Endodermal cell (in vitro differentiated cells): ENCODE data around the gene TCL1B. TPM values are rescaled to one million over a fixed set of nuclear protein-coding genes. Genes with fewer than 3 reads are reported as not detected.

ENCODE experiments used
- DNase-seq: peaks from one replicate; pipeline ENCODE4 v3.0.0-alpha.2; 2017
- H3K27ac ChIP-seq: 2 replicates; pipeline ENCODE4 v1.5.1; 2013; ENCODE audit warnings: mild to moderate bottlenecking, low read depth, low read length, moderate library complexity
- H3K27me3 ChIP-seq: 2 replicates; pipeline ENCODE4 v1.6.1; 2013; ENCODE audit warnings: mild to moderate bottlenecking, low read length, moderate library complexity; ENCODE audit not compliant: insufficient read depth, control insufficient read depth, poor library complexity, severe bottlenecking
- H3K36me3 ChIP-seq: 2 replicates; pipeline ENCODE4 v1.7.0; 2013; ENCODE audit warnings: mild to moderate bottlenecking, low read length, moderate library complexity; ENCODE audit not compliant: control insufficient read depth, insufficient read depth
- H3K4me1 ChIP-seq: one replicate; pipeline ENCODE4 v1.7.0; 2013; ENCODE audit warnings: low read length; ENCODE audit not compliant: control insufficient read depth, insufficient read depth
- H3K4me3 ChIP-seq: 2 replicates; pipeline ENCODE4 v1.5.1; 2013; ENCODE audit warnings: mild to moderate bottlenecking, low read length, moderate library complexity
- H3K9ac ChIP-seq: 2 replicates; pipeline ENCODE4 v1.6.1; 2013; ENCODE audit warnings: mild to moderate bottlenecking, low read length, moderate library complexity; ENCODE audit not compliant: poor library complexity, severe bottlenecking; ENCODE audit errors: extremely low read depth
- H3K9me3 ChIP-seq: 2 replicates; pipeline ENCODE4 v1.6.1; 2013; ENCODE audit warnings: mild to moderate bottlenecking, low read length, moderate library complexity; ENCODE audit not compliant: control insufficient read depth
- H3K27ac Mint-ChIP-seq: 2 replicates; pipeline ENCODE4 v1.8.0; 2020; ENCODE audit warnings: mixed read lengths
- H3K27me3 Mint-ChIP-seq: 2 replicates; pipeline ENCODE4 v1.8.0; 2021; ENCODE audit warnings: mild to moderate bottlenecking, mixed read lengths; ENCODE audit not compliant: insufficient read depth
- H3K36me3 Mint-ChIP-seq: 2 replicates; pipeline ENCODE4 v1.8.0; 2020; ENCODE audit warnings: low read depth, mixed read lengths
- H3K4me1 Mint-ChIP-seq: 2 replicates; pipeline ENCODE4 v1.8.0; 2020; ENCODE audit warnings: mixed read lengths
- H3K4me3 Mint-ChIP-seq: 2 replicates; pipeline ENCODE4 v1.8.0; 2020; ENCODE audit warnings: mild to moderate bottlenecking, moderate library complexity, mixed read lengths
- H3K9me3 Mint-ChIP-seq: 2 replicates; pipeline ENCODE4 v1.8.0; 2020; ENCODE audit warnings: mild to moderate bottlenecking, mixed read lengths
- WGBS, 2 experiments: methylation state at CpG; one replicate each; pipeline versions ENCODE4 v1.1.5 to v1.1.7; 2013; ENCODE audit warnings: missing lambda C conversion rate in 2 of 2, mixed read lengths in 1 of 2; ENCODE audit not compliant: insufficient coverage in 1 of 2, insufficient read length in 1 of 2; 5-methylcytosine and 5-hydroxymethylcytosine counted together
- total RNA-seq, 2 donors: library from RNA; stranded (reverse); fragmentation: NEBNext Ultra II Directional in 1 of 2; extraction: Animal tissue kit (Norgen Biotek cat#: 25700) in 1 of 2; gene quantifications; 2 replicates in 1 of 2; 3 replicates in 1 of 2; pipeline ENCODE4 v1.2.1, GENCODE V29; 2021
- TF ChIP-seq, protein P1 (sequence below): fragments of 200-600 bp; sonication (generic); conservative IDR thresholded peaks from 2 replicates; pipeline ENCODE4 v1.5.0; 2021; ENCODE audit warnings: antibody characterized with exemption, mild to moderate bottlenecking

The TCL1B gene
- total RNA-seq, 2 donors from 2014 or later: 0.62 to 0.95 TPM

DNA sequence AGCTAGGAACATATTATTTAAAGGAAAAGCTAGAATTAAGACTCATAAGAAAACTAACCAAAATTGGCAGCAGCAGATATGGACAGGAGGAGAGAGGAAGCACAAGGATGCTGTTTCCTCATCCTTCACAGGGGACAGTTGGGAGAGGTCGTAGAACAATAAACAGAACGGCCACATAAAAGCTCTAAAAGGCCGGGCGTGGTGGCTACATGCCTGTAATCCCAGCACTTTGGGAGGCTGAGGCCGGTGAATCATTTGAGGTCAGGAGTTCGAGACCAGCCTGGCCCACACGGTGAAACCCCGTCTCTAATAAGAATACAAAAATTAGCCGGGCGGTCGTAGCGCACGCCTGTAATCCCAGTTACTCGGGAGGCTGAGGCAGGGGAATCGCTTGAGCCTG lies 10.5 kb downstream of the TCL1B start:
- no peak for DNase-seq
- TF ChIP-seq, protein P1, sequence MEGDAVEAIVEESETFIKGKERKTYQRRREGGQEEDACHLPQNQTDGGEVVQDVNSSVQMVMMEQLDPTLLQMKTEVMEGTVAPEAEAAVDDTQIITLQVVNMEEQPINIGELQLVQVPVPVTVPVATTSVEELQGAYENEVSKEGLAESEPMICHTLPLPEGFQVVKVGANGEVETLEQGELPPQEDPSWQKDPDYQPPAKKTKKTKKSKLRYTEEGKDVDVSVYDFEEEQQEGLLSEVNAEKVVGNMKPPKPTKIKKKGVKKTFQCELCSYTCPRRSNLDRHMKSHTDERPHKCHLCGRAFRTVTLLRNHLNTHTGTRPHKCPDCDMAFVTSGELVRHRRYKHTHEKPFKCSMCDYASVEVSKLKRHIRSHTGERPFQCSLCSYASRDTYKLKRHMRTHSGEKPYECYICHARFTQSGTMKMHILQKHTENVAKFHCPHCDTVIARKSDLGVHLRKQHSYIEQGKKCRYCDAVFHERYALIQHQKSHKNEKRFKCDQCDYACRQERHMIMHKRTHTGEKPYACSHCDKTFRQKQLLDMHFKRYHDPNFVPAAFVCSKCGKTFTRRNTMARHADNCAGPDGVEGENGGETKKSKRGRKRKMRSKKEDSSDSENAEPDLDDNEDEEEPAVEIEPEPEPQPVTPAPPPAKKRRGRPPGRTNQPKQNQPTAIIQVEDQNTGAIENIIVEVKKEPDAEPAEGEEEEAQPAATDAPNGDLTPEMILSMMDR: no peak
- Mint-ChIP-seq H3K4me3 (no peak overlapping the region), H3K9me3 (no peaks in the 10 kb centered on the region), H3K27me3 (peaks cover 75% of the 10 kb centered on the region), H3K4me1 (peaks cover 19% of the 10 kb centered on the region), H3K36me3 (no peaks in the 10 kb centered on the region), H3K27ac (no peak overlapping the region)
- 82 to 84% methylated on average over 15 of the region's 15 CpGs for WGBS, 2 experiments
- Histone ChIP-seq H3K36me3 (no peaks in the 10 kb centered on the region), H3K9me3 (no peaks in the 10 kb centered on the region), H3K27me3 (peaks cover 5% of the 10 kb centered on the region), H3K4me1 (no peaks in the 10 kb centered on the region), H3K4me3 (no peak overlapping the region), H3K9ac (no peak overlapping the region), H3K27ac (no peak overlapping the region)

DNA sequence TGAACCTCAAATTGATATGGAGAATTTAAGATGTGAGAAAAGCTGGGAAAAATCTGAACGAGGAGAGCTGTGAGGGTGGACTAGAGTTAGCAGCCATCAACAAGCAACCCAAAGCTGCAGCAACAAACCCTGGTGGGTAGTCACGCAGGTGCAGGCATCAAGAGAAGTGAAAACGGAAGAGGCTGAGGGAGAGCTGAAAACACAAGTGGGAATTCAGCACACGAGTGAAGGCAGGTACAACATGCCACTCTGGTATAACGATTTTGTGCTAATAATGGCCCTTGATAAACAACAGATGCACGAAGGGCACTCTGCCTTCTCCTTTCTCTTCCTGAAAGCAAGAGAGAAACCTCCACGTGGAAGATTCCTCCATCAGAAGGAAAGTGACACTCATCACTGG lies 11.5 kb downstream of the TCL1B start:
- WGBS, 2 experiments: 85 to 95% methylated on average over 5 to 7 of the region's 7 CpGs
- H3K4me3 Mint-ChIP-seq: no peak overlapping the region
- Histone ChIP-seq H3K36me3 (no peaks in the 10 kb centered on the region), H3K27ac (no peak overlapping the region), H3K4me3 (no peak overlapping the region), H3K9ac (no peak overlapping the region), H3K27me3 (peaks cover 10% of the 10 kb centered on the region), H3K4me1 (no peaks in the 10 kb centered on the region), H3K9me3 (no peaks in the 10 kb centered on the region)
- H3K27ac Mint-ChIP-seq: no peak overlapping the region
- no peaks in the 10 kb centered on the region for H3K9me3 Mint-ChIP-seq
- H3K4me1 Mint-ChIP-seq: peaks cover 21% of the 10 kb centered on the region
- no peaks in the 10 kb centered on the region for H3K36me3 Mint-ChIP-seq
- H3K27me3 Mint-ChIP-seq: peaks cover 81% of the 10 kb centered on the region
- no peak for DNase-seq
- TF ChIP-seq, protein P1: peak; percentile 34

DNA sequence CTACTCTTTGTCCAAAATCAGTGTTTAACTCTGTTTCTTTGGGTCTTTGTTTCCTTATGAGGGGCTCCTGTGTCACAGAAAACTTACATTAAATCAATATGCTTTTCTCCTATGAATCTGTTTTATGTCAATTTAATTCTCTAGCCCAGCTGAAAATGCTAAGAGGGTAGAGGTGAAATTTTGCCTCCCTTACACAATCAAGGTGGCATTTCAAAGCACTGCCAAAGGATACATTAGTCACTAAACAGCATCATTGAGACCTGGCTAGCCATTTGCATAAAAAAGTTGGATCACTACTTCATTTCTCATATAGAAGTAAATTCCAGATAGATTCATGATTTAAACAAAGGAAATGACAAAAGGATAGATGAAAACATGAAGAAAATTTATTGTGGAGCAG lies 12.1 kb downstream of the TCL1B start:
- peaks cover 15% of the 10 kb centered on the region for H3K27me3 ChIP-seq
- no peaks in the 10 kb centered on the region for H3K4me1 ChIP-seq
- no peak overlapping the region for H3K9ac ChIP-seq
- no peaks in the 10 kb centered on the region for H3K36me3 ChIP-seq
- no peaks in the 10 kb centered on the region for H3K9me3 Mint-ChIP-seq
- no peak overlapping the region for H3K27ac Mint-ChIP-seq
- no peak overlapping the region for H3K4me3 ChIP-seq
- no peaks in the 10 kb centered on the region for H3K9me3 ChIP-seq
- H3K36me3 Mint-ChIP-seq: no peaks in the 10 kb centered on the region
- TF ChIP-seq, protein P1: no peak
- peaks cover 21% of the 10 kb centered on the region for H3K4me1 Mint-ChIP-seq
- peaks cover 84% of the 10 kb centered on the region for H3K27me3 Mint-ChIP-seq
- no peak for DNase-seq
- H3K4me3 Mint-ChIP-seq: no peak overlapping the region
- no peak overlapping the region for H3K27ac ChIP-seq
